Activated naive CD8-positive, alpha-beta T cell treated with anti-CD3 and anti-CD28 coated beads, Interleukin-2, amount 50 U/mL, for 24 hours (primary cell): Measurements from ENCODE around the gene NAGLU.
A peak's percentile ranks its signal among the peaks of the same experiment; 100 is the strongest.

Source experiments
- ATAC-seq: fragments of 150-1000 bp; cut with Tn5 transposase; one replicate; pipeline ENCODE4 v1.10.0; 2021
- DNase-seq: peaks from one replicate; pipeline ENCODE4 v3.0.0; 2021
- H3K27ac Mint-ChIP-seq: one replicate; pipeline ENCODE4 v1.8.0; 2021; ENCODE audit warnings: mild to moderate bottlenecking, mixed read lengths
- H3K27me3 Mint-ChIP-seq: one replicate; pipeline ENCODE4 v1.8.0; 2021; ENCODE audit warnings: mixed read lengths
- H3K36me3 Mint-ChIP-seq: one replicate; pipeline ENCODE4 v1.8.0; 2021; ENCODE audit warnings: low read depth, mixed read lengths
- H3K4me1 Mint-ChIP-seq: one replicate; pipeline ENCODE4 v1.8.0; 2021; ENCODE audit warnings: mixed read lengths
- H3K4me3 Mint-ChIP-seq: one replicate; pipeline ENCODE4 v1.8.0; 2021; ENCODE audit warnings: mild to moderate bottlenecking, moderate library complexity, mixed read lengths
- H3K9me3 Mint-ChIP-seq: one replicate; pipeline ENCODE4 v1.8.0; 2021; ENCODE audit warnings: mixed read lengths

The NAGLU gene

GRCh38 chr17:42514867-42515266 lies 21.2 kb upstream of the NAGLU start:
- DNase-seq (no peak), ATAC-seq (no peak)
- Mint-ChIP-seq H3K27ac (no peak overlapping the region), H3K9me3 (no peaks in the 10 kb centered on the region), H3K4me3 (no peak overlapping the region), H3K27me3 (peaks cover 2% of the 10 kb centered on the region), H3K4me1 (peaks cover 3% of the 10 kb centered on the region), H3K36me3 (no peaks in the 10 kb centered on the region)

GRCh38 chr17:42517516-42517915 lies 18.5 kb upstream of the NAGLU start:
- DNase-seq (peak; percentile 88), ATAC-seq (peak; percentile 72)
- H3K4me3 Mint-ChIP-seq, result no peak overlapping the region
- H3K9me3 Mint-ChIP-seq, result no peaks in the 10 kb centered on the region
- peaks cover 6% of the 10 kb centered on the region for H3K4me1 Mint-ChIP-seq
- no peak overlapping the region for H3K27ac Mint-ChIP-seq
- peaks cover 8% of the 10 kb centered on the region for H3K36me3 Mint-ChIP-seq
- peaks cover 3% of the 10 kb centered on the region for H3K27me3 Mint-ChIP-seq

- H3K27ac Mint-ChIP-seq, result no peak overlapping the region
- no peak overlapping the region for H3K4me3 Mint-ChIP-seq
Measured at GRCh38 chr17:42518046-42518754, 17.8 kb upstream of the NAGLU start.

GRCh38 chr17:42518755-42519545 lies 17.1 kb upstream of the NAGLU start:
- Mint-ChIP-seq H3K4me3 (no peak overlapping the region), H3K36me3 (peaks cover 8% of the 10 kb centered on the region), H3K27me3 (peaks cover 3% of the 10 kb centered on the region), H3K27ac (no peak overlapping the region), H3K9me3 (no peaks in the 10 kb centered on the region), H3K4me1 (peaks cover 12% of the 10 kb centered on the region)
- DNase-seq, result no peak
- ATAC-seq, result no peak

More at GRCh38 chr17:42518046-42518754, 17.8 kb upstream of the NAGLU start:
- H3K36me3 Mint-ChIP-seq, result peaks cover 8% of the 10 kb centered on the region
- ATAC-seq (no peak), DNase-seq (no peak)
- H3K9me3 Mint-ChIP-seq, result no peaks in the 10 kb centered on the region
- peaks cover 6% of the 10 kb centered on the region for H3K4me1 Mint-ChIP-seq
- H3K27me3 Mint-ChIP-seq, result peaks cover 3% of the 10 kb centered on the region

GRCh38 chr17:42519546-42520491 lies 16.2 kb upstream of the NAGLU start:
- no peak overlapping the region for H3K4me3 Mint-ChIP-seq
- no peak overlapping the region for H3K27ac Mint-ChIP-seq
- ATAC-seq, result no peak
- H3K9me3 Mint-ChIP-seq, result no peaks in the 10 kb centered on the region
- H3K36me3 Mint-ChIP-seq, result peaks cover 8% of the 10 kb centered on the region
- peaks cover 3% of the 10 kb centered on the region for H3K27me3 Mint-ChIP-seq
- peaks cover 19% of the 10 kb centered on the region for H3K4me1 Mint-ChIP-seq
- DNase-seq, result no peak

GRCh38 chr17:42520540-42520951 lies 15.5 kb upstream of the NAGLU start:
- H3K27ac Mint-ChIP-seq, result no peak overlapping the region
- ATAC-seq, result no peak
- no peaks in the 10 kb centered on the region for H3K9me3 Mint-ChIP-seq
- DNase-seq, result peak; percentile 49
- peaks cover 3% of the 10 kb centered on the region for H3K27me3 Mint-ChIP-seq
- H3K4me3 Mint-ChIP-seq, result no peak overlapping the region
- peaks cover 19% of the 10 kb centered on the region for H3K4me1 Mint-ChIP-seq
- H3K36me3 Mint-ChIP-seq, result peaks cover 8% of the 10 kb centered on the region

- ATAC-seq, result peak; percentile 22
- no peak for DNase-seq
- Mint-ChIP-seq H3K4me3 (no peak overlapping the region), H3K4me1 (peaks cover 19% of the 10 kb centered on the region), H3K27ac (no peak overlapping the region), H3K36me3 (peaks cover 8% of the 10 kb centered on the region), H3K27me3 (peaks cover 3% of the 10 kb centered on the region), H3K9me3 (no peaks in the 10 kb centered on the region)
Measured at GRCh38 chr17:42521036-42521435, 15.0 kb upstream of the NAGLU start.

GRCh38 chr17:42521666-42522262 lies 14.3 kb upstream of the NAGLU start:
- Mint-ChIP-seq H3K36me3 (peaks cover 8% of the 10 kb centered on the region), H3K27ac (no peak overlapping the region), H3K4me1 (peaks cover 19% of the 10 kb centered on the region), H3K27me3 (peaks cover 3% of the 10 kb centered on the region), H3K9me3 (no peaks in the 10 kb centered on the region), H3K4me3 (no peak overlapping the region)
- ATAC-seq (no peak), DNase-seq (no peak)

GRCh38 chr17:42522263-42522790 lies 13.7 kb upstream of the NAGLU start:
- Mint-ChIP-seq H3K27ac (no peak overlapping the region), H3K27me3 (peaks cover 3% of the 10 kb centered on the region), H3K4me1 (peaks cover 20% of the 10 kb centered on the region), H3K9me3 (no peaks in the 10 kb centered on the region), H3K4me3 (no peak overlapping the region), H3K36me3 (peaks cover 8% of the 10 kb centered on the region)
- ATAC-seq (no peak), DNase-seq (no peak)

- DNase-seq, result no peak
- Mint-ChIP-seq H3K27me3 (peaks cover 3% of the 10 kb centered on the region), H3K4me1 (peaks cover 18% of the 10 kb centered on the region), H3K27ac (no peak overlapping the region), H3K36me3 (peaks cover 8% of the 10 kb centered on the region), H3K9me3 (no peaks in the 10 kb centered on the region), H3K4me3 (no peak overlapping the region)
- no peak for ATAC-seq
Measured at GRCh38 chr17:42522798-42523278, 13.2 kb upstream of the NAGLU start.

GRCh38 chr17:42525221-42525620 lies 10.8 kb upstream of the NAGLU start:
- DNase-seq (no peak), ATAC-seq (no peak)
- Mint-ChIP-seq H3K36me3 (peaks cover 8% of the 10 kb centered on the region), H3K27ac (peak overlapping the region; percentile 29), H3K4me1 (peaks cover 35% of the 10 kb centered on the region), H3K27me3 (peaks cover 3% of the 10 kb centered on the region), H3K4me3 (no peak overlapping the region), H3K9me3 (no peaks in the 10 kb centered on the region)

- ATAC-seq (no peak), DNase-seq (no peak)
- H3K9me3 Mint-ChIP-seq, result no peaks in the 10 kb centered on the region
- no peak overlapping the region for H3K4me3 Mint-ChIP-seq
- peaks cover 3% of the 10 kb centered on the region for H3K27me3 Mint-ChIP-seq
- H3K36me3 Mint-ChIP-seq, result peaks cover 7% of the 10 kb centered on the region
- peaks cover 41% of the 10 kb centered on the region for H3K4me1 Mint-ChIP-seq
- no peak overlapping the region for H3K27ac Mint-ChIP-seq
Measured at GRCh38 chr17:42526031-42526444, 10.0 kb upstream of the NAGLU start.

- no peak overlapping the region for H3K4me3 Mint-ChIP-seq
- DNase-seq, result no peak
- peaks cover 49% of the 10 kb centered on the region for H3K4me1 Mint-ChIP-seq
- no peaks in the 10 kb centered on the region for H3K36me3 Mint-ChIP-seq
- H3K9me3 Mint-ChIP-seq, result no peaks in the 10 kb centered on the region
- ATAC-seq, result no peak
- H3K27me3 Mint-ChIP-seq, result no peaks in the 10 kb centered on the region
- no peak overlapping the region for H3K27ac Mint-ChIP-seq
Measured at GRCh38 chr17:42527932-42528331, 8.1 kb upstream of the NAGLU start.

GRCh38 chr17:42529061-42529460 lies 7.0 kb upstream of the NAGLU start:
- Mint-ChIP-seq H3K36me3 (no peaks in the 10 kb centered on the region), H3K27me3 (no peaks in the 10 kb centered on the region), H3K4me1 (peaks cover 42% of the 10 kb centered on the region), H3K9me3 (no peaks in the 10 kb centered on the region), H3K27ac (no peak overlapping the region), H3K4me3 (no peak overlapping the region)
- DNase-seq, result no peak
- ATAC-seq, result no peak
